ENCODE measurements around the gene FGF14.

DNA sequence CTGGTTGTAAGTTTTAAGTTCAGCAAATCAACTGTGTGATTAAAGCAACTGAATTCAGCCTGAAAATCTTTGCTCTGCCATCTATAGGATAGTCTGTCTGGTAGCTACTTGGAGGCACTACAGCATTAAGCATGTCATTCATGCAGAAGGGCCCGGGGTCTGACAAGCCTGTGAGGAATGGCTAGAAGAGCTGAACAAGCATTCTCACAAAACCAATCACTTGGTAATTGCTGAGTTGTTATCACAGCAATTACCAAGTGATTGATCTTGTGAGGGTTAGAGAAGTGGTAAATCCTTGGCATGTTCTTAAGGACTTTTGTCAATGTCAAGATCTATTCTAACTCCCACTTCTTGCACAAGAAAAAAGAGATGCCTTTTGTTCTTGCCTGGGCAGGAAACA, 356.1 kb downstream of the FGF14 start:
- TF ChIP-seq CTCF (IDR thresholded peaks at IDR 0.05) (no peak), POLR2AphosphoS5 (IDR thresholded peaks at IDR 0.05) (no peak)
